ENCODE data around the gene LYST.

DNA sequence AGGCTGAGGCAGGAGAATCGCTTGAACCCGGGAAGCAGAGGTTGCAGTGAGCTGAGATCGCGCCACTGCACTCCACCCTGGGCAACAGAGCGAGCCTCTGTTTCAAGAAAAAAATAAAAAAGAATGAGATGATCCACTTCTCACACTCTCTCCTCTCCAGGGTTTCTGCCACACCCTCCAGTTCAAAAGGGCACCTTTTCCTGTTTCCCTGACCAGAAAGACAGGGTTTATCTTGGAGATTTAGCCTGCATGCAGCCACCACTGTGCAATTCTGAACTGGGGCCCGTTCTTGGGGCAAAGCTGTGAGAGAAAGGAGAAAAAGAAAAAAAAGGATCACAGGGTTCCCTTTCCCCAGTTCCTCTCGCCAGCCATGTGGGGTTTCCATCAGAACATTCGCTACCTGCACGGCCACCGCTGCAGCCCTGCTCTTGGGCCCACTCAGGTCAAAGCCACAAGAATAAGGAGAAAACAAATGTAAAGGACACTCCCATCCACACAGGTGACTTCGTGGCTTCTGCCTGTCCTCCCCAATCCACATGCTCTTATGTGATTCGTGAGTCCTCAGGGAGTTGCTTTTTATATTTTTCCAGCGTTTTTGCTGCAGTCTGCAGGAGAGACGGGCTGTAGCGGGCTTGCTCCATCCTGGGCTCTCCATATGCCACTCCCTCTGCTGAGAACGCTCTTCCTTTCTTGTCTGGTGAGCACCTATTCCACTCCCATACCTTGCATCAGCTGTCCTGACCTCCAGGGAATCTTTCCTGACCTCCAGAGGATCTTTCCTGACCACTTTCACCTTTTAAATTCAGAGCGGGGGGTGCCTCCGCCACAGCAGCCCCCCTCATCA, 243.5 kb downstream of the LYST start:
- TF ChIP-seq CTCF (conservative IDR thresholded peaks at IDR 0.05 in 1 of 2, IDR thresholded peaks at IDR 0.05 in 1 of 2; ENCODE audit: low read depth in 1 of 2, low read length in 2 of 2) (no peak), EZH2 (IDR thresholded peaks at IDR 0.05; ENCODE audit: low read length, missing control alignments) (no peak)

Data from fibroblast of lung (primary cell).